Measurements from ENCODE around the gene ARL6IP1. TPM values are rescaled to one million over a fixed set of nuclear protein-coding genes. Genes with fewer than 3 reads are reported as not detected.

ARL6IP1 gene
- total RNA-seq, 6 experiments from 2014 or later = 103 to 160 (median 109) TPM

- intact Hi-C loops (cut with DNase I) = no loop called here
- H3K9me3 ChIP-seq = no peaks in the 10 kb centered on the region
- TF ChIP-seq, protein P1, sequence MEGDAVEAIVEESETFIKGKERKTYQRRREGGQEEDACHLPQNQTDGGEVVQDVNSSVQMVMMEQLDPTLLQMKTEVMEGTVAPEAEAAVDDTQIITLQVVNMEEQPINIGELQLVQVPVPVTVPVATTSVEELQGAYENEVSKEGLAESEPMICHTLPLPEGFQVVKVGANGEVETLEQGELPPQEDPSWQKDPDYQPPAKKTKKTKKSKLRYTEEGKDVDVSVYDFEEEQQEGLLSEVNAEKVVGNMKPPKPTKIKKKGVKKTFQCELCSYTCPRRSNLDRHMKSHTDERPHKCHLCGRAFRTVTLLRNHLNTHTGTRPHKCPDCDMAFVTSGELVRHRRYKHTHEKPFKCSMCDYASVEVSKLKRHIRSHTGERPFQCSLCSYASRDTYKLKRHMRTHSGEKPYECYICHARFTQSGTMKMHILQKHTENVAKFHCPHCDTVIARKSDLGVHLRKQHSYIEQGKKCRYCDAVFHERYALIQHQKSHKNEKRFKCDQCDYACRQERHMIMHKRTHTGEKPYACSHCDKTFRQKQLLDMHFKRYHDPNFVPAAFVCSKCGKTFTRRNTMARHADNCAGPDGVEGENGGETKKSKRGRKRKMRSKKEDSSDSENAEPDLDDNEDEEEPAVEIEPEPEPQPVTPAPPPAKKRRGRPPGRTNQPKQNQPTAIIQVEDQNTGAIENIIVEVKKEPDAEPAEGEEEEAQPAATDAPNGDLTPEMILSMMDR (IDR thresholded peaks at IDR 0.05) = no peak
- no peak for TF ChIP-seq POLR2A (IDR thresholded peaks at IDR 0.05)
- peak overlapping the region in 2 of 3 donors; percentile 94 to 98 for H3K4me3 ChIP-seq
- DNase-seq (no peak), ATAC-seq (no peak)
- peaks cover 0 to 26% (median 6%) of the 10 kb centered on the region in 4 donors for H3K36me3 ChIP-seq
- peaks cover 0 to 42% (median 19%) of the 10 kb centered on the region in 4 donors for H3K4me1 ChIP-seq
- peak overlapping the region in 2 of 3 donors; percentile 88 to 91 for H3K27ac ChIP-seq
- WGBS (ENCODE audit: insufficient coverage, low coverage, low lambda C conversion rate, missing lambda C conversion rate) = 47% methylated on average over 3 of the region's 3 CpGs
- no peaks in the 10 kb centered on the region for H3K27me3 ChIP-seq
Observed at GRCh38 chr16:18799500-18799899, 1.8 kb downstream of the ARL6IP1 start.

DNA sequence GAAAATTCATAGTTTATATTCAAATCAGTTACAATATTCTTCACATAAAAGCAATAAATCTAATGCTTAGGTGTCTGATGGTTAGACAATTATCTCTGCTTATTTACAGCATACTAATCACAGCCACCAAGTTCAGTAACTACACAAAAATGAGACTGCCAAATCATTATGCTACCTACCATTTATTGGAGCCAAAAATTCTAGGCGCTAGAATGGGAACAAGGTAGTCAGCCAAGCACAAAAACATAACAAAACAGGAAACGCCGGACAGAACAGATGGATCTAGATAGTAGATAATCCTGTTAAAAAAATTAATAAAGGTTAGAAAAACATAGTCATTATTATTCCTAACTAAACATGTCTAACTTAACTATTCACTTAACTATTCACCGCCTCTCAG lies 3.6 kb downstream of the ARL6IP1 start:
- H3K27me3 ChIP-seq = no peaks in the 10 kb centered on the region
- H3K4me1 ChIP-seq = peaks cover 0 to 52% (median 26%) of the 10 kb centered on the region in 4 donors
- TF ChIP-seq, protein P1 (IDR thresholded peaks at IDR 0.05) = no peak
- TF ChIP-seq POLR2A (IDR thresholded peaks at IDR 0.05) = no peak
- ATAC-seq = no peak
- 35% methylated on average over 4 of the region's 4 CpGs for WGBS (ENCODE audit: insufficient coverage, low coverage, low lambda C conversion rate, missing lambda C conversion rate)
- no peaks in the 10 kb centered on the region for H3K9me3 ChIP-seq
- peak overlapping the region in 1 of 3 donors; percentile 9 for H3K27ac ChIP-seq
- peaks cover 0 to 41% (median 17%) of the 10 kb centered on the region in 4 donors for H3K36me3 ChIP-seq
- H3K4me3 ChIP-seq = no peak overlapping the region
- no peak for DNase-seq
- intact Hi-C loops (cut with DNase I) = no loop called here

GRCh38 chr16:18796377-18796776 lies 5.0 kb downstream of the ARL6IP1 start:
- H3K27ac ChIP-seq = peak overlapping the region in 1 of 3 donors; percentile 49

GRCh38 chr16:18792836-18793433 lies 8.4 kb downstream of the ARL6IP1 start:
- no peaks in the 10 kb centered on the region for H3K9me3 ChIP-seq
- DNase-seq (no peak), ATAC-seq (no peak)
- H3K27me3 ChIP-seq = no peaks in the 10 kb centered on the region
- no peak overlapping the region for H3K4me3 ChIP-seq
- no peak for TF ChIP-seq POLR2A (IDR thresholded peaks at IDR 0.05)
- TF ChIP-seq, protein P1 (IDR thresholded peaks at IDR 0.05) = no peak
- H3K27ac ChIP-seq = peak overlapping the region in 2 of 3 donors; percentile 54 to 73
- H3K36me3 ChIP-seq = peaks cover 0 to 59% (median 18%) of the 10 kb centered on the region in 4 donors
- peaks cover 0 to 42% (median 16%) of the 10 kb centered on the region in 4 donors for H3K4me1 ChIP-seq
- intact Hi-C loops (cut with DNase I) = no loop called here
- WGBS (ENCODE audit: insufficient coverage, low coverage, low lambda C conversion rate, missing lambda C conversion rate) = 88% methylated on average over 11 of the region's 11 CpGs

More at GRCh38 chr16:18796377-18796776, 5.0 kb downstream of the ARL6IP1 start:
- peaks cover 0 to 52% (median 23%) of the 10 kb centered on the region in 4 donors for H3K4me1 ChIP-seq
- no peak overlapping the region for H3K4me3 ChIP-seq
- H3K36me3 ChIP-seq = peaks cover 0 to 50% (median 17%) of the 10 kb centered on the region in 4 donors
- TF ChIP-seq POLR2A (IDR thresholded peaks at IDR 0.05) = no peak
- TF ChIP-seq, protein P1 (IDR thresholded peaks at IDR 0.05) = no peak
- no peaks in the 10 kb centered on the region for H3K9me3 ChIP-seq
- DNase-seq (no peak), ATAC-seq (no peak)
- WGBS (ENCODE audit: insufficient coverage, low coverage, low lambda C conversion rate, missing lambda C conversion rate) = 6% methylated on average over 1 of the region's 1 CpG
- intact Hi-C loops (cut with DNase I) = no loop called here
- H3K27me3 ChIP-seq = no peaks in the 10 kb centered on the region

Measured in right lobe of liver (tissue), 6 donors.